Measurements from ENCODE around the gene LRRC28.

Gene LRRC28

DNA sequence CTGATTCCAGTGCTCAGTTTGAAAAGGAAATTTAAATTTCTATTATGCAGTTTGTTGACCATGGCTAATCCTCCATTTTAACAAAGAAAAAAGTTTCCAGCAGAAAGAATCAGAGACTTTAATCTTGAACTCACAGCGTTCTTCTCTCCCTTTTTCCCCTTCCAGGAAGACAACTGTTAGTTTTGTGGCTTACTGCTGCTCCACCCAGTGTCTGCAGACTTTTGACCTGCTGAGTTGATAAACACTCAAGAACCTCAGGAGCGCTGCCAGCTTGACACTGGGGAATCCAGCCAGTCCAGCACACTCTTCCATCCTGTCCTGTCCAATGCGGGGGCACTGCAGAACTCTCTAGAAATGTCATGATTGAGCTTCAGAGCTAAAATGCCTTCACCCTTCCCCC lies 134.6 kb downstream of the LRRC28 start:
- H3K4me3 ChIP-seq (ENCODE audit: low read depth, low read length): no peak overlapping the region
- DNase-seq (ENCODE audit: low read depth, low spot score): peak; percentile 58
- TF ChIP-seq, protein P1, sequence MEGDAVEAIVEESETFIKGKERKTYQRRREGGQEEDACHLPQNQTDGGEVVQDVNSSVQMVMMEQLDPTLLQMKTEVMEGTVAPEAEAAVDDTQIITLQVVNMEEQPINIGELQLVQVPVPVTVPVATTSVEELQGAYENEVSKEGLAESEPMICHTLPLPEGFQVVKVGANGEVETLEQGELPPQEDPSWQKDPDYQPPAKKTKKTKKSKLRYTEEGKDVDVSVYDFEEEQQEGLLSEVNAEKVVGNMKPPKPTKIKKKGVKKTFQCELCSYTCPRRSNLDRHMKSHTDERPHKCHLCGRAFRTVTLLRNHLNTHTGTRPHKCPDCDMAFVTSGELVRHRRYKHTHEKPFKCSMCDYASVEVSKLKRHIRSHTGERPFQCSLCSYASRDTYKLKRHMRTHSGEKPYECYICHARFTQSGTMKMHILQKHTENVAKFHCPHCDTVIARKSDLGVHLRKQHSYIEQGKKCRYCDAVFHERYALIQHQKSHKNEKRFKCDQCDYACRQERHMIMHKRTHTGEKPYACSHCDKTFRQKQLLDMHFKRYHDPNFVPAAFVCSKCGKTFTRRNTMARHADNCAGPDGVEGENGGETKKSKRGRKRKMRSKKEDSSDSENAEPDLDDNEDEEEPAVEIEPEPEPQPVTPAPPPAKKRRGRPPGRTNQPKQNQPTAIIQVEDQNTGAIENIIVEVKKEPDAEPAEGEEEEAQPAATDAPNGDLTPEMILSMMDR (IDR thresholded peaks at IDR 0.05; ENCODE audit: low read depth, low read length): no peak
- in situ Hi-C loops (cut with HindIII; ENCODE audit: low sequenced_read_pairs): no loop called here

DNA sequence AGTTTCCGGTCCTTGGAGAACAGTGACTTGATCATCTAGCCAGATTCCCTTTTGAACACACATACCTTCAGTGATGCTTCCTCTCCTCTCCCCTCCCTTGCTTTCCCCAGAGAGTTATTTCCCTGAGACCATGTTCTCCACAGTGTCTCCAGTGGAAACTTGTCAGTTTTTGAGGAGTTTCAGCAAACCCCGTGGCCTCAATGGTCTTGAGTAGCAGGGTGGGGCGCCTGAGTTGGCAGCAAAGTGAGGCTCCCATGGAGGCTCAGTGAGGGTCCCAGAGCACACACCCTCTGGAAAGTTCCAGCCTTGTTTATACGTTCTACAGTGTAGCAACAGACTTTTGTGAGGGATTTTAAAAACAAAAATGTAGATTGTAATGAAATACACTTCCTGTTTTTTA lies 135.1 kb downstream of the LRRC28 start:
- H3K4me3 ChIP-seq (ENCODE audit: low read depth, low read length): no peak overlapping the region
- no peak for DNase-seq (ENCODE audit: low read depth, low spot score)
- TF ChIP-seq, protein P1 (IDR thresholded peaks at IDR 0.05; ENCODE audit: low read depth, low read length): no peak
- in situ Hi-C loops (cut with HindIII; ENCODE audit: low sequenced_read_pairs): no loop called here

- in situ Hi-C loops (cut with HindIII; ENCODE audit: low sequenced_read_pairs): no loop called here
- TF ChIP-seq, protein P1 (IDR thresholded peaks at IDR 0.05; ENCODE audit: low read depth, low read length): no peak
- H3K4me3 ChIP-seq (ENCODE audit: low read depth, low read length): no peak overlapping the region
- DNase-seq (ENCODE audit: low read depth, low spot score): no peak
Measured at GRCh38 chr15:99387421-99388168, 136.3 kb downstream of the LRRC28 start.

DNA sequence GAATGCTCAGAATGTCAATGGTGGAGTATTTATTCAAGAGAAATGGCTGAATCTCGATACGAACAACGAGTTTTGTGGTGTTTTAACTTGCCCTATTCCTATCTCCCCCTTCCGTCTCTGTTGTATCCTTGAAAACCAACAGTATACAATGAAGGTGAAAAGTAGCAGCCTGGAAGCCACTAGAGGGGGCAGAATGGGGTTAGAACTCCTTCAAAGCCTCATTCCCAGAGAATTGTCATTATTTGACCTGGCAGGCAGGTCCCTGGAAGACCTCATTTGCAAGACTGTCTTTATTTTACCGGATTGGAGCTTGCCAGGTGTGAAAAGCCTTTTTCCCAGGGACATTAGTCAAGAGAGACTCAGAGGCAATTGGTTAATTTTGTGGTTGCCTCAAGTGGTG lies 139.4 kb downstream of the LRRC28 start:
- H3K4me3 ChIP-seq (ENCODE audit: low read depth, low read length): no peak overlapping the region
- in situ Hi-C loops (cut with HindIII; ENCODE audit: low sequenced_read_pairs): no loop called here
- DNase-seq (ENCODE audit: low read depth, low spot score): no peak
- TF ChIP-seq, protein P1 (IDR thresholded peaks at IDR 0.05; ENCODE audit: low read depth, low read length): peak; percentile 19

DNA sequence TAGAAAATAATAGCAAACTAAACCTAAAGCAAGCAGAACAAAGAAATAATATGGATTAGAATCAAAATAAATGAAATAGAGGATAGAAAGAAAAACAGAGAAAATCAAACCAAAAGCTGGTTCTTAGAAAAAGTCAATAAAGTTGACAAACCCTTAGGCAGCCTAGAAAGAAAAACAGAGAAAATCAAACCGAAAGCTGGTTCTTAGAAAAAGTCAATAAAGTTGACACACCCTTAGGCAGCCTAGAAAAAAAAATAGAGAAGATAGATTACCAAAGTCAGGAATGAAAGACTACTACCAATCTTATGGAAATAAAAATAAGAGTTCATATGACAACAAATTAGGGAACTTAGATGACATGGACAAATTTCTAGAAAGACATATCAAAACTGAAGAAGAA lies 142.4 kb downstream of the LRRC28 start:
- H3K4me3 ChIP-seq (ENCODE audit: low read depth, low read length): no peak overlapping the region
- in situ Hi-C loops (cut with HindIII; ENCODE audit: low sequenced_read_pairs): no loop called here
- DNase-seq (ENCODE audit: low read depth, low spot score): no peak
- TF ChIP-seq, protein P1 (IDR thresholded peaks at IDR 0.05; ENCODE audit: low read depth, low read length): no peak

- TF ChIP-seq, protein P1 (IDR thresholded peaks at IDR 0.05; ENCODE audit: low read depth, low read length): no peak
- in situ Hi-C loops (cut with HindIII; ENCODE audit: low sequenced_read_pairs): no loop called here
- no peak for DNase-seq (ENCODE audit: low read depth, low spot score)
- no peak overlapping the region for H3K4me3 ChIP-seq (ENCODE audit: low read depth, low read length)
Measured at GRCh38 chr15:99396375-99396774, 145.1 kb downstream of the LRRC28 start.
